ENCODE measurements around the gene CAPN2.

GRCh38 chr1:223788746-223789415, 76.5 kb downstream of the CAPN2 start:
- TF ChIP-seq CTCF (tag by site-specific recombination; IDR thresholded peaks at IDR 0.05) = no peak
- no peak for TF ChIP-seq YY2 (tag by site-specific recombination; IDR thresholded peaks at IDR 0.05)
- TF ChIP-seq REST (tag by site-specific recombination; IDR thresholded peaks at IDR 0.05) = no peak
- TF ChIP-seq ZNF280C (tag by site-specific recombination; IDR thresholded peaks at IDR 0.05) = no peak
- no peak for TF ChIP-seq TRIM28 (IDR thresholded peaks at IDR 0.05; ENCODE audit: borderline replicate concordance, low read length)
- TF ChIP-seq ZNF311 (tag by site-specific recombination; IDR thresholded peaks at IDR 0.05; ENCODE audit: borderline replicate concordance) = no peak
- TF ChIP-seq ATF2 (tag by site-specific recombination; IDR thresholded peaks at IDR 0.05; ENCODE audit: low read depth) = no peak
- TF ChIP-seq ZNF610 (tag by site-specific recombination; IDR thresholded peaks at IDR 0.05; ENCODE audit: borderline replicate concordance) = no peak

Data from HEK293 (cell line).